Glutamatergic neuron (in vitro differentiated cells): ENCODE data around the gene SLC17A5. TPM values are rescaled to one million over a fixed set of nuclear protein-coding genes. Genes with fewer than 3 reads are reported as not detected.
"Not testable (repeated sequence)": the region's sequence is repeated elsewhere in the genome, so short reads cannot be mapped to it uniquely, and the experiment has no call there.

Experiments
- DNase-seq: peaks from one replicate; pipeline ENCODE4 v3.0.0; 2022
- H3K27ac Mint-ChIP-seq: one replicate; pipeline ENCODE4 v1.8.0; 2020; ENCODE audit warnings: mild to moderate bottlenecking, mixed read lengths, inconsistent platforms; ENCODE audit not compliant: unreplicated experiment
- H3K27me3 Mint-ChIP-seq: one replicate; pipeline ENCODE4 v1.8.0; 2020; ENCODE audit warnings: mild to moderate bottlenecking, moderate library complexity, mixed read lengths, inconsistent platforms; ENCODE audit not compliant: unreplicated experiment
- H3K36me3 Mint-ChIP-seq: one replicate; pipeline ENCODE4 v1.8.0; 2020; ENCODE audit warnings: mild to moderate bottlenecking, mixed read lengths, inconsistent platforms; ENCODE audit not compliant: unreplicated experiment
- H3K4me1 Mint-ChIP-seq: one replicate; pipeline ENCODE4 v1.8.0; 2020; ENCODE audit warnings: mild to moderate bottlenecking, low read depth, mixed read lengths, inconsistent platforms; ENCODE audit not compliant: unreplicated experiment
- H3K4me3 Mint-ChIP-seq: one replicate; pipeline ENCODE4 v1.8.0; 2020; ENCODE audit warnings: mild to moderate bottlenecking, mixed read lengths, inconsistent platforms; ENCODE audit not compliant: unreplicated experiment
- H3K9me3 Mint-ChIP-seq: one replicate; pipeline ENCODE4 v1.8.0; 2020; ENCODE audit warnings: mild to moderate bottlenecking, moderate library complexity, mixed read lengths, inconsistent platforms; ENCODE audit not compliant: unreplicated experiment
- CTCF ChIP-seq: fragments of 200-600 bp; sonication (generic); IDR thresholded peaks from one replicate; pipeline ENCODE4 v1.5.0; 2021; ENCODE audit not compliant: partially characterized antibody, unreplicated experiment
- total RNA-seq: library from RNA; stranded (reverse); fragmentation: NEBNext Ultra II Directional; extraction: Animal tissue kit (Norgen Biotek cat#: 25700); gene quantifications from one replicate; pipeline ENCODE4 v1.2.1, GENCODE V29; 2021; ENCODE audit not compliant: unreplicated experiment

Gene SLC17A5
- total RNA-seq, 1 donor from 2014 or later, result 14.3 TPM

- no peaks in the 10 kb centered on the region for H3K9me3 Mint-ChIP-seq
- no peak overlapping the region for H3K27ac Mint-ChIP-seq
- no peak for TF ChIP-seq CTCF
- H3K4me3 Mint-ChIP-seq, result no peak overlapping the region
- H3K4me1 Mint-ChIP-seq, result no peaks in the 10 kb centered on the region
- no peaks in the 10 kb centered on the region for H3K27me3 Mint-ChIP-seq
- no peaks in the 10 kb centered on the region for H3K36me3 Mint-ChIP-seq
- no peak for DNase-seq
Observed at GRCh38 chr6:73562558-73562957, 91.2 kb downstream of the SLC17A5 start.

- H3K9me3 Mint-ChIP-seq, result no peaks in the 10 kb centered on the region
- no peaks in the 10 kb centered on the region for H3K27me3 Mint-ChIP-seq
- H3K36me3 Mint-ChIP-seq, result no peaks in the 10 kb centered on the region
- H3K4me1 Mint-ChIP-seq, result no peaks in the 10 kb centered on the region
- DNase-seq, result no peak
- H3K4me3 Mint-ChIP-seq, result no peak overlapping the region
- TF ChIP-seq CTCF, result no peak
- H3K27ac Mint-ChIP-seq, result no peak overlapping the region
Observed at GRCh38 chr6:73560853-73561407, 92.9 kb downstream of the SLC17A5 start.

GRCh38 chr6:73560182-73560732, 93.5 kb downstream of the SLC17A5 start:
- TF ChIP-seq CTCF, result no peak
- no peak for DNase-seq
- Mint-ChIP-seq H3K9me3 (no peaks in the 10 kb centered on the region), H3K36me3 (no peaks in the 10 kb centered on the region), H3K27me3 (no peaks in the 10 kb centered on the region), H3K4me3 (no peak overlapping the region), H3K27ac (no peak overlapping the region), H3K4me1 (no peaks in the 10 kb centered on the region)

DNA sequence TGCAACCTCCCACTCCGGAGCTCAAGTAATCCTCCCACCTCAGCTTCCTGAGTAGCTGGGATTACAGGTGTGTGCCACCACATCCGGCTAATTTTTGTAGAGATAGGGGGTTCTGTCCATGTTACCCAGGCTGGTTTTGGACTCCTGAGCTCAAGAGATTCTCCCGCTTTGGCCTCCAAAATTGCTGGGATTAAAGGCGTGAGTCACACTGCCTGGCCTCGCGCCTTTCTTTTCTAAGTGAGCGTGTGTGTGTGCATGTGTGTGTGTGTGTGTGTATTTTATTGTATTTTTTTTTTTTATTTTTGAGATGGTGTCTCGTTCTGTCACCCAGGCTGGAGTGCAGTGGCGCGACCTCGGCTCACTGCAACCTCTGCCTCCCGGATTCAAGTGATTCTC, 94.4 kb downstream of the SLC17A5 start:
- not testable (repeated sequence) for H3K36me3 Mint-ChIP-seq, H3K4me3 Mint-ChIP-seq, H3K9me3 Mint-ChIP-seq, H3K4me1 Mint-ChIP-seq, H3K27ac Mint-ChIP-seq, DNase-seq, H3K27me3 Mint-ChIP-seq

- Mint-ChIP-seq H3K36me3 (no peaks in the 10 kb centered on the region), H3K4me1 (no peaks in the 10 kb centered on the region), H3K27ac (no peak overlapping the region), H3K4me3 (no peak overlapping the region), H3K9me3 (no peaks in the 10 kb centered on the region), H3K27me3 (no peaks in the 10 kb centered on the region)
- no peak for TF ChIP-seq CTCF
- no peak for DNase-seq
Observed at GRCh38 chr6:73558624-73559398, 95.0 kb downstream of the SLC17A5 start.
